Gastroesophageal sphincter (tissue), 3 donors: Measurements from ENCODE around the gene EFHD1.

Experiments used
- CTCF ChIP-seq, 4 experiments: fragments of 200-600 bp in 2 of 4; fragments of 450-650 bp in 2 of 4; sonication (generic) in 1 of 4; IDR thresholded peaks; one replicate each; pipeline ENCODE4 v1.5.1; 2017 to 2019; ENCODE audit warnings: antibody characterized with exemption in 4 of 4, mild to moderate bottlenecking in 2 of 4, moderate library complexity in 2 of 4
- EP300 ChIP-seq: sonication (generic); formaldehyde crosslinking; IDR thresholded peaks from one replicate; pipeline ENCODE4 v1.6.1; 2017; ENCODE audit warnings: antibody characterized with exemption, mild to moderate bottlenecking
- POLR2A ChIP-seq, 2 donors: fragments of 450-650 bp; IDR thresholded peaks; one replicate each; pipeline ENCODE4 v1.6.1; 2017; ENCODE audit warnings: antibody characterized with exemption in 2 of 2, mild to moderate bottlenecking in 2 of 2, moderate library complexity in 1 of 2
- POLR2AphosphoS5 ChIP-seq: sonication (generic); formaldehyde crosslinking; IDR thresholded peaks from one replicate; pipeline ENCODE4 v1.6.1; 2017; ENCODE audit warnings: antibody characterized with exemption

GRCh38 chr2:232622563-232622962 is 10.8 kb upstream of the EFHD1 start:
- TF ChIP-seq POLR2A (IDR thresholded peaks at IDR 0.05) (no peak), EP300 (no peak), CTCF (IDR thresholded peaks at IDR 0.05) (no peak), POLR2AphosphoS5 (no peak)
